MV-4-11 (cell line): ENCODE data around the gene ENPP1.
"Not testable (repeated sequence)": the region's sequence is repeated elsewhere in the genome, so short reads cannot be mapped to it uniquely, and the experiment has no call there.

Source experiments
- DNase-seq: peaks from one replicate; lab custom pipeline; 2025; lab: John Stamatoyannopoulos, UW

Gene ENPP1

DNA sequence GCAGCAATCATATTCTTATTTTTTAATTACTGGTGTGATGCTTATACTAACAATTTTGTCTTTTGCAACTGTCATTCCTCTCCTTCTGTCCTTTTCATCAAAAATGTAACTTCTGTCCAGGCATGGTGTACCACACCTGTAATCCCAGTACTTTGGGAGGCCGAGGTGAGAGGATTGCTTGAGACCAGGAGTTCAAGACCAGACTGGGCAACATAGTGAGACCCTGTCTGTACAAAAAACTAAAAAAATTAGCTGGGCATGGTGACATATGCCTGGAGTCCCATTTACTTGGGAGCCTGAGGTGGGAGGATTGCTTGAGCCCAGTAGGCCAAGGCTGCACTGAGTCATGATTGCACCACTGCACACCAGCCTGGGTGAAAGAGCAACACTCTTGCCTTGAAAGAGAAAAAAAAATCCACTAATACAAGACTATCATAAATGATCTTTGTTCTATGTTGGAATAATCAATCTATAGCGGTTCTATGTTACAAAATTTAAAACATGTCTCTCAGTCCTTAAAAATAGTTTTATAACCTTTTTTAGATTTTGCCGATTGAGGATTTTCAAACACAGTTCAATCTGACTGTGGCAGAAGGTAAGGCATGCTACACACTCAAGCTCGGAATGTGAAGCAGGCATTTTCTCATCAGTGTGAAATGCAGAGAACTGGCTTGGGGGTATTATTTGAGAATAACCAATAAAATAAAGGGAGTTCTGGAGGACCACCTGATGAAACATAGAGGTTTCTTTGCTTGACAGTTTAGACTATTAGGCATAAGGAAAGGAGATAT is 70.4 kb downstream of the ENPP1 start:
- DNase-seq = no peak

DNA sequence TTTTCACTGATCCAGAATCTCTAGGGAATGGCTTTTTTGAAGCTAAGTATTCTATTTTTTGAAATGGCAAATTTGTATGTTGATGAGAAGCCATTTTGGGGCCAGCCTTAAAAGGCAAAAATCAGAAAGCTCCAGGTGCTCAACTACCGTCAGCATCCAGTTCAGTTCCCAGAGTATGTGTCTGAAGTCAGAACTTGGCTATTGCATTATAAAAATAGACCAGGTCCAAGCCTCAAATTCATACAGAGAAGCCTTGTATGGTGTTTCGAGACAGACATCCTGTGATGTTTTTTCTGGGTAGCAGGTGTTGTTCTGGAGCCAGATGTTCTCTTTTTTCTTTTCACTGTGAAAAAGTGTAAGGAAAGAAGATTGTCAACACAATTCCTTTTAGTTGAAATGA is 75.2 kb downstream of the ENPP1 start:
- no peak for DNase-seq

DNA sequence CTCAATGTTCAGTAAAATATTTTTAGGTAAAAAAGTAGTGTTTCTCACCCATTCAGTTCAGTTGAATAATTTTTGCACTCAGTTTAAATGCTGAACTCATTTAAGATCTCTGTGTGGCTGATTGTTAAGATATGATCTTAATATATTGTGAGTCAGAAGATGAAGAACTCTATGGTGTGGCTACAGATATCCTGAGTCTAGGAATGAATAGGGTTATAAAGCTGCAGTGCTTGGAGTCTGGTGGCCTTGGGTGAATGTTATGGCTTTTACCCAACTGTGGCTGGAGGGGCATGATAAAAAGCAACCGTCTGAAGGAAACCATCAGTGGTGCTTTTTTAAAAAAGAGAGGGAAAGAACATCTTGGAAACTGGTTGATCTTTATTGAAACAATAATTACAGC is 77.4 kb downstream of the ENPP1 start:
- DNase-seq = no peak

DNA sequence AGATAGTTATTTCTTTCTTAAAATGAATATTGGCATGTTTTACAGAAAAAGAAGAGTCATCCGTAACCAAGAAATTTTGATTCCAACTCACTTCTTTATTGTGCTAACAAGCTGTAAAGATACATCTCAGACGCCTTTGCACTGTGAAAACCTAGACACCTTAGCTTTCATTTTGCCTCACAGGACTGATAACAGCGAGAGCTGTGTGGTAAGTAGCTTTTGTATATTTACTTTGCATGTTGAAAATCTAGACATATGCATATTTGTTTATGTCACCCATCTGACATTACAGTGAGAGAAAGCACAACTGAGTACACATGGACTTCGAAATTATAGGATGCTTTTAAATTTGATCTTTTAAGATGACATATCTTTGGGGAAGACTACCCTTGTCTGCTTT is 78.7 kb downstream of the ENPP1 start:
- DNase-seq = no peak

DNA sequence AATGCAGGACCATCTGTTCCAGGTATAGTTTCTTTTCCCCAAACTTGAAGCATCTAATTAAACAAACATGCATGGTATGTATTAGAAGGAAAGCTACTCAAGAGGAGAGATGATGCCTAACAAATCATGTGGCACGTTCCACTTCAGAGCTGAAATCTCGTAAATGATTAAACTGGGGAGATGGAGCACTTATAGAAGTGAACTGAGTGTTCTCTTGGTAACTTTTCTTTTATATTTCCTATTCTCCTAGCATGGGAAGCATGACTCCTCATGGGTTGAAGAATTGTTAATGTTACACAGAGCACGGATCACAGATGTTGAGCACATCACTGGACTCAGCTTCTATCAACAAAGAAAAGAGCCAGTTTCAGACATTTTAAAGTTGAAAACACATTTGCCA is 82.3 kb downstream of the ENPP1 start:
- no peak for DNase-seq

DNA sequence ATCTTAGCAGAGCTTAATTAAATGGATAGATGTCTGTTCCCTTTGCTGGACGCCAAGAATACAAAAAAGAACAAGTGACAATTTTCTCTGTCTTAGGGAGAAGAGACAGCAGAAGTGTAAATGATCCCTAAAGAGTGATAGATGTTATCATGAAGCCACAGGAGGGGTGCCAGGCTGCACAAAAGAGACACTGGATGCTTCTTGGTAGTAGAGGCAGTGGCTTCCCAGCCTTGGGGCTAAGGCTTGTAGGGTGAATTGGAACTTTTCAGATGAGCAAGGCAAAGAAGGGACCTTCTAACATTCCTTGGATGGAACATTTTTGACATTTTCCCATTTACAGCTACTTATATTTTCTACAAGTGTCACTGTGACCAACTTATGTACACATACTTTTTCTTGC is 85.4 kb downstream of the ENPP1 start:
- no peak for DNase-seq

DNA sequence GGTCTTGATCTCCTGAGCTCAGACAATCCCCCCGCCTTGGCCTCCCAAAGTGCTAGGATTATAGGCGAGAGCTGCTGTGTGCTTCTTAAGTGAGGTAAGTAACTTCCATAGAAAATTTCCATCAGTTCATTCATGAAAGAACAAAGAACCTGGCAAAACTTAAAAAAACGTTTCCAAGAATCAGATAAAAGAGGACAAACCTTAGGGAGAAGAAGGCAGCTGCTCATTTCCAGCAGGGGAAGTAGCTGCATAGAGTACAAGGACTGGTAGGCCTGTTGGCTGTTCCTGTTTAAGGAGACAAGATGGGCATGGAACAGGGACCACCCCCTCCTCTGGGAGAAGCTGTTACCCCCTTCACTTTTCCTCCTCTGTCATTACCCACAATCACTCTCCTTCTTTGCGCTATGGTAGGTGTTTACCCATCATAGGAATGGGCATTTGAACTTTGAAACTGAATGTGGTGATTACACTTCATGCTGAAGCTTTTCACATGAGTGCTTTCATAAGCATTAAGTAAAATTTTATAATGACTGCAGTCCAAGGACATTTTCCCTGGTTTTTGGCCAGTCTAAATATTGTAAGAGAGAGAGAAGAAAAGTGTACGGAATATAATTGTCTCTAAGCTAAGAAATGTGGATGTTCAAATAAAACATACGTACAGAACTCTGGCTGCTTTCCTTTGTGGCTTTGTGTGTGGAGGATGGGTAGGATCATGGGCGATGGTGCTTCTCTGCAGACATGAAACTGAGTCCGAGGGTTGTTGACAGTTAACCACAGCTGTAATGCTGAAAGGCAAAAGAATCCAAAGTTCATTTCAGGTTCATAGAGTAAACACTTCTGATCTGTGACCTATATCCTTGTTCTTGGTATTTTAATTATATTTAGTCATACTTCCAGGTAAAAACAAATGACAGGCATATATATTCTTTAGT is 86.9 kb downstream of the ENPP1 start:
- no peak for DNase-seq

DNA sequence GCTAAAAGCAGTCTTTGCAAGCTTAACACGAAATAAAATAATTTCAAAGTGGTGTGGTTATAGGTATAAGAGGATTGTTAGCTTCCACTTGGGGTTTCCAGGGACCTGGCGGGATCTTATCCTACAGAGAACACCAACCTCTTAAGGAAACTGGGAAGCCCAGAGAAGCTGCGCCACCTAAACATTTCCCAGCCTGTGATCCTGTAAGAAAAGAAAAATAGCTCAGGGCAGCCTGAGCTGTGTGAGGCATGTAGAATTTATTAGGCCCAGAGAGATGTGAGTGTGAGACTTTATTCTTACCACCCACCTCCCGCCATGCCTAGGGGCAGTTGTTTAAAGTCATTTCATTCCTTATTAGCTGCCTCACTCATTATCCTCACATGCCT is 89.2 kb downstream of the ENPP1 start:
- DNase-seq = no peak

DNA sequence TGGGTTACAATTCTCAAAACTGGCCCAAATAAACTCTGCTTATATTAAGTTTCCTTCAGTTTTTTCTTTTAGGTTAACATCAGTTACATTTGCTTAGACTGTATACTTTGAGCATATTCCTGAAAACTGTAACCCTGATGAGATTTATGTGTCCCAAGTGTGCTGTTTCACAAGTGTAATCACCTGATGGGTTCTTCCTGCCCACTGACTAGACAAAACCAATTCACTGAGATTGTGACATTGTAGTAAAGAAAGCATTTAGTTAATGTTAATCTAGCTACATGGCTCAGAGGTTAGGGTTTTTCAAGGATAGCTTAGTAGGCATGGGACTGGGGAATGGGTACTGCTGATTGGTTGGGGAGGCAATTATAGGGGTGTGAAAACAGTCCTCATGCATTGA is 89.8 kb downstream of the ENPP1 start:
- DNase-seq = no peak

DNA sequence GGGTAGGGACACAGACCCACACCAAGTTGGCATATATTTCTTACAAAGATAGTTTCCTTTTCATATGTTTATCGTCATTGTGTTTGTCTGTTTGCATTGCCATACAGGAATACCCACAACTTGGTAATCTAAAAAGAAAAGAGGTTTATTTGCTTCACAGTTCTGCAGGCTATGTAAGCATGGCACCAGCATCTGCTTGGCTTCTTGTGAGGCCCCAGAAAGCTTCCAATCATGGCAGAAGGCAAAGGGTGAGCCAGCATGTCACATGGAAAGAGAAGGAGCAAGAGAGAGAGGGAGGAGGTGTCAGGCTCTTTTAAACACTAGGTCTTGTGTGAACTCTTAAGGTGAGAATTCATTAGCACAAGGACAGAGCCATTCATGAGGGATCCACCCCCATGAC is 90.9 kb downstream of the ENPP1 start:
- DNase-seq = no peak

DNA sequence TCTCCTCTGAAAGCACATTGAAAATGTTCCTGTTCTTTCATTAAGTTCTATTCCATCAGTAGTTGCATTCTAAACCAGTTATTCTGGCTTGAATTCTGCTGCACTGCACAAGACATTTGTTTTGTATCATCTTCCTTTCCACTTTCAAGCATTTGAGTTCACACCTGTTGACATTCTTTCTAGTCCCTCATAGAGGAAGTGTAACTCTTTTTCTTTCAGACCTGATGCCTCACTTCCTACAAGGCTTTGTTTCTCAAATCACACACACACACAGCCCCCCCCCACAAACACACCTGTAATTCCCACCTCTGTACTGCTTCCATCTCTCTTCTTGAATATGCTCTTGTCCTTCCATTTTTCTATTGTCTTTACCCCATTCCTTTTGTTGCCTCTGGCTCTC is 92.4 kb downstream of the ENPP1 start:
- no peak for DNase-seq

DNA sequence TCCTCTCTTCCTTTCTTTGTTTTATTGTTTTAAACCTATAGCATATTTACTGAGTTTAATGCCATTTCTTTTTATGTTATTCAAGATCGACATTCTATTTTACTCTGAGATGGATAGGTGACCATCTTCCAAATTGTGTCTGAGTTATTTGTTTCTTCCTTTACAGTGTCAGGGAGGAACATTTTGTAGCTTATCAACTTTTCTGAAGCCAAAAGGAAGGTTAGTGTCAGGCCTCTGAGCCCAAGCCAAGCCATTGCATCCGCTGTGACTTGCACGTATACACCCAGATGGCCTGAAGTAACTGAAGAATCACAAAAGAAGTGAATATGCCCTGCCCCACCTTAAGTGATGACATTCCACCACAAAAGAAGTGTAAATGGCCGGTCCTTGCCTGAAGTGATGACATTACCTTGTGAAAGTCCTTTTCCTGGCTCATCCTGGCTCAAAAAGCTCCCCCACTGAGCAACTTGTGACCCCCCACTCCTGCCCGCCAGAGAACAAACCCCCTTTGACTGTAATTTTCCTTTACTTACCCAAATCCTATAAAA is 93.6 kb downstream of the ENPP1 start:
- DNase-seq = not testable (repeated sequence)

DNA sequence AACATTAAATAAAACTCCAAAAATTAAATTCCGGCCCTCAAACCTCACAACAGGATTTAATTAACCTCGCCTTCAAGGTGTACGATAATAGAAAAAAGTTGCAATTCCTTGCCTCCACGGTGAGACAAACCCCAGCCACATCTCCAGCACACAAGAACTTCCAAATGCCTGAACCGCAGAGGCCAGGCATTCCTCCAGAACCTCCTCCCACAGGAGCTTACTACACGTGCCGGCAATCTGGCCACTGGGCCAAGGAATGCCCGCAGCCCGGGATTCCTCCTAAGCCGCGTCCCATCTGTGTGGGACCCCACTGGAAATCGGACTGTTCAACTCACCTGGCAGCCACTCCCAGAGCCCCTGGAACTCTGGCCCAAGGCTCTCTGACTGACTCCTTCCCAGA is 95.9 kb downstream of the ENPP1 start:
- DNase-seq = not testable (repeated sequence)

DNA sequence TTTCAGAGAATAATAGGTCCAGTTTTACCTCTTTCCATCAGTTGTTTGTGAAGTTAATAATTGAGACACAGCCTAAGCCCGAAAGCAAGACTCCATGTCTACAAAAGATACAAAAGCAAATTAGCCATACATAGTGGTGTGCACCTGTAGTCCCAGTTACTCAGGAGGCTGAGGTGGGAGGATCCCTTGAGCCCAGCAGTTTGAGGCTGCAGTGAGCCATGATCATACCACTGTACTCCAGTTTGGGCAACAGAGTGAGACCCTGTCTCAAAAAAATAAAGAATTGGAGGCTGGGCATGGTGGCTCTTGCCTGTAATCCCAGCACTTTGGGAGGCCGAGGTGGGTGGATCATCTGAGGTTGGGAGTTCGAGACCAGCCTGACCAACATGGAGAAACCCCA is 101.0 kb downstream of the ENPP1 start:
- DNase-seq = not testable (repeated sequence)

DNA sequence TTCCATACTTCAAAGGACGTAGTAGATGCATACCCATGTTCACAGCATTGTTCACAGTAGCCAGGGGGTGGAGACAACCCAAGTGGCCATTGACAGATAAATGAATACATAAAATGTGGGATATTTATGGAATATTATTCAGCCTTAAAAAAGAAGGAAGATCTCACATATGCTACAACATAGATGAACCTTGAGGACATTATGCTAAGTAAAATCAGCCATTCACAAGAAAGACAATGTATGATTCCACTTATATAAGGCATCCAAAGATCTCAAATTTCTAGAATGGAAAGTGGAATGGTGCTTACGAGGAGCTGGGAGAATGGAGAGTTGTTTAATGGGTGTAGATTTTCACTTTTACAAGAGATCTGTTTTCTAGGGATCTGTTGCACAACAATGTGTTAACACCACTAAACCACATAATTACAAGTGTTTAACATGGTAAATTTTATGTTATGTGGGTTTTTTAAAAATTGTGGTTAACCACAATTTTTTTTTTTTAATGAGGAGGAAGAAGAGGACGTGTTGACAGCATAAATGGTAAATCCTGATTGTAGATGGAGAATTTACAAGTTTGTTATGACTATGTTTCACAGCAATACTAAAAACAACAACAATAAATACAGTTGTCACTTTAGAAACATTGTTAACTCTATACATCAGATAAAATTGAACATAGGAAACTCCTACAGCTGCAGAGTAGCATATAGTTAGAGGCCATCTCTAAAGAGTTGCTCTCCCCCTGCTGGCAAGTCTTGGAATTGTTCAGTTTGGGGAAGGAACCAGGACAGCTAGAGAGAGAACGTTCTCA is 101.8 kb downstream of the ENPP1 start:
- DNase-seq = peak; percentile 81

DNA sequence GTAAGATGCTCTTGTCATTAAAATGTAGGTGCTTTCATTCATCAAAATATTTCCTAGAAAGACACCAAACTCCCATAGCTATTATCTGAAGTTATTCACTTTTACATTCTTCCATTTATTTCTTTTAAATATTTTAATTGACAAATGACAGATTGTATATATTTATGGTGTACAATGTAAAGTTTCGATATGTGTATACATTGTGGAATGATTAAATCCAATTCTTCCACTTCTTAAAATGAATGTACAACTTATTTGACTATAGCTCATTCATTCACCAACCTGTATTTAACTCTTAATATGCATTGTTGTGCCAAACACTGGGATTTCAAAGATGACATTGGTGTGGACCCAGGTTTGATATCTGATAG is 102.4 kb downstream of the ENPP1 start:
- DNase-seq = no peak

DNA sequence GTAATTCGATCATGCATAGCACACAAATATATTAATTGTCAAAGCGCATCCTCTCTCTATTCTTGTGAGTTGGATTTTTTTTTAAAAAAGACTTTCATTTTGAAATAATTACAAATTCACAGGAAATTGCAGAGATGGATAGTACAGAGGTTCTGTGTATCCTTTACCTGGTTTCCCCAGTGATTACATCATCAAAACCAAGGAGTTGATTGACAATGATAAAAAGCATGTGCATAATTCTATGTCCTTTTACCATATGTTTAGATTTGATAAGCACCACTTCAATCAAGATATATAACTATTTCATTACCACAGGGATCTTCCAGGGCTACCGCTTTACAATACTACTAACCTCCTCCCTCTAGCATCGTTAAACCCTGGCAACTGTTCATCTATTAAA is 103.1 kb downstream of the ENPP1 start:
- DNase-seq = no peak

DNA sequence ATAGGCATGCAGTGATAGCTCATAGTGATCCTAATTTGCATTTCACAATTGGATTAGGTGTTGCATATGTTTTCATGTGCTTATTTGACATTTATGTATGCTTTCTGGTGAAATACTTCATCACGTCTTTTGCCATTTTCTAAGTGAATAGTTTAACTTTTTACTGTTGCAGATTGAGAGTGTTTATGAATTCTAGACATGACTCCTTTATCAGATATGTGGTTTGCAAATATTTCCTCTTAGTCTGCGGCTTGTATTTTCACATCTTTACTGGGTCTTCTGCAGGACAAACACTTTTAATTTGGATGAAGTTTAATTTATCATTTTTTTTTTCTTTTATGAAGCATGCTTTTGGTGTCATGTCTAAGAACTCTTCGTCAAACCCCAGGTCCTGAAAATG is 104.1 kb downstream of the ENPP1 start:
- no peak for DNase-seq

DNA sequence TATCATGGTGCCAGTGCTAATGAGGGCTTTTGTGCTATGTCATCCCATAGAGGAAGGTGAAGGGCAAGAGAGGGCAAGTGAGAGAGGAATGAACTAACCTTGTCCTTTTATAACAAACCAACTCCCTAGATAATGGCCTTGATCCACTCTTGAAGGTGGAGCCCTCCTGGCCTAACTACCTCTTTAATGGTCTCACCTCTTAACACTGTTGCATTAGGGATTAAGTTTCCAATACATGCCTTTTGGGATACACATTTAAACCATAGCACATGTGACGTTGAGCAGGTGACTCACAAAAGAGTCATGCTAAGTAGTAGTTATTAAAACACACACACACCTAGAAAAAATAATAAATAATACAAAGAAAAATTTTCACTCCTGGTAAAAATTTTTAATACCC is 106.4 kb downstream of the ENPP1 start:
- no peak for DNase-seq

DNA sequence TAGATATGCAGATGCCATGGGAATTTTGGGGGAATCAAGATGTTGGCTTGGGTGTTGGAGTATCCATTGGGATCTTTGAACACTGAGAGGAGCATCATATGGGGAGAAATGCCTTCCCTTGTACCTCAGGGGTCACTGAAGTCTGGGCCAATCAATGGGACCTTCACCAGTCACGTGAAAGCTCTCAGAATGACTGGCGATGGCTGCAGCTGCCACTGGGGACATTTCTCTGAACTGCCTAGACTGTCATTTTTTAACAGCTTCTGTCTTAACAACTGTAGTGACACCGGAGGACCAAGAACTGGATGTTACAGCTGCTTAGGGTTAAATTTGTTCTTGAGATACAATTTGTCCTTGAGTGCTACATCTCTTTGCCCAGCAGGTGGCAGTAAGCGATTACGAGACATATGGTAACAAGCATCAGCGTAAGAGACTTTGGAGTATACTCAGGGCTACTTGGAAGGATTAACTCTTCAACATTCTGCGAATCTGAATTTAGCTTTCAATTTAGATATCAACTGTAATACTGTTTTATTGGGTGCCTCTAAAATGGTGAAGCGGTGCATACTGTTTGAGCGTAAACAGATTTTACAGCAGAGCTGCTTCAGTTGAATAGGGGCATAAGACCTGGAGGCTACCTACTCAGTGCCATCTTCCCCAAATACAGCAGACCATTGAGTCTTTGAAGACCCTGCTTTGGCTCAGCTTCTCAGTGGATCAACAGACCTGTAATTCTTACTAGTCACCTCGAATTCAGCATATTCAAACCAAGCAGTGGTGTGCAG is 107.3 kb downstream of the ENPP1 start:
- peak; percentile 62 for DNase-seq

DNA sequence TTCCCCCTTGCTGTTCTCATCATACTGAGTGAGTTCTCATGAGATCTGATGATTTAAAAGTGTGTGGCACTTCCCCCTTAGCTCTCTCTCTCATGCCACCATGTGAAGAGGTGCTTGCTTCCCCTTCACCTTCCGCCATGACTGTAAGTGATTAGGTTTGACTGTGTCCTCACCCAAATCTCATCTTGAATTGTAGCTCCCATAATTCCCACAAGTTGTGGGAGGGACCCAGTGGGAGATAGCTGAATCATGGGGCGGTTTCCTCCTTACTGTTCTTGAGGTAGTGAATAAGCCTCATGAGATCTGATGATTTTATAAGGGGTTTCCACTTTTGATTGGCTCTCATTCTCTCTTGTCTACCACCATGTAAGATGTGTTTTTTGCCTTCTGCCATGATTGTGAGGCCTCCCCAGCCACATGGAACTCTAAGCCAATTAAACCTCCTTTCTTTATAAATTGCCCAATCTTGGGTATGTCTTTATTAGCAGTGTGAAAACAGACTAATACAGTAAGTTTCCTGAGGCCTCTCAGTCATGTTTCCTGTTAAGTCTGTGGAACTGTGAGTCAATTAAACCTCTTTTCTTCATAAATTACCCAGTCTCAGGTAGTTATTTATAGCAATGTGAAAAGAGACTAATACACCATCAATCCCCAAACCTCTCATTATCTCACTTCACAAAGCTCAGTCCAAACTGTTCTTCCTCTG is 108.4 kb downstream of the ENPP1 start:
- not testable (repeated sequence) for DNase-seq
